HCEC 1CT (cell line): Measurements from ENCODE around the gene NEK4.
A peak's percentile ranks its signal among the peaks of the same experiment; 100 is the strongest.
"Not testable (repeated sequence)": the region's sequence is repeated elsewhere in the genome, so short reads cannot be mapped to it uniquely, and the experiment has no call there.

ENCODE experiments used
- DNase-seq: peaks from one replicate; pipeline ENCODE4 v3.0.0-alpha.2; 2017

NEK4 gene

GRCh38 chr3:52695798-52696671 lies 74.7 kb downstream of the NEK4 start:
- no peak for DNase-seq

GRCh38 chr3:52694528-52695189 lies 76.1 kb downstream of the NEK4 start:
- DNase-seq: no peak

GRCh38 chr3:52693071-52693470 lies 77.7 kb downstream of the NEK4 start:
- DNase-seq: no peak

- DNase-seq: no peak
Measured at GRCh38 chr3:52690560-52690959, 80.2 kb downstream of the NEK4 start.

- no peak for DNase-seq
Measured at GRCh38 chr3:52689151-52689550, 81.6 kb downstream of the NEK4 start.

- no peak for DNase-seq
Measured at GRCh38 chr3:52688266-52688665, 82.5 kb downstream of the NEK4 start.

GRCh38 chr3:52685709-52686691 lies 84.7 kb downstream of the NEK4 start, which contains the start of the genes GNL3 and PBRM1:
Gene GNL3 (plus strand): TSS chr3:52686032. CDS start chr3:52686093, 61 bp downstream.
Gene PBRM1 (minus strand): TSS chr3:52685913.
- DNase-seq: peak; percentile 93

- DNase-seq: peak; percentile 64
Measured at GRCh38 chr3:52685285-52685708, 85.4 kb downstream of the NEK4 start.

- no peak for DNase-seq
Measured at GRCh38 chr3:52684184-52684583, 86.6 kb downstream of the NEK4 start.

GRCh38 chr3:52683611-52684010 lies 87.1 kb downstream of the NEK4 start:
- DNase-seq: no peak

GRCh38 chr3:52682016-52682415 lies 88.7 kb downstream of the NEK4 start:
- peak; percentile 88 for DNase-seq

GRCh38 chr3:52681596-52681995 lies 89.1 kb downstream of the NEK4 start:
- DNase-seq: no peak

- no peak for DNase-seq
Measured at GRCh38 chr3:52679811-52680210, 90.9 kb downstream of the NEK4 start.

GRCh38 chr3:52679199-52679538 lies 91.6 kb downstream of the NEK4 start:
- DNase-seq: no peak

- no peak for DNase-seq
Measured at GRCh38 chr3:52678265-52679198, 92.2 kb downstream of the NEK4 start.

- DNase-seq: not testable (repeated sequence)
Measured at GRCh38 chr3:52676201-52676600, 94.5 kb downstream of the NEK4 start.

GRCh38 chr3:52671676-52672075 lies 99.1 kb downstream of the NEK4 start:
- DNase-seq: no peak

GRCh38 chr3:52670621-52671521 lies 99.9 kb downstream of the NEK4 start:
- DNase-seq: peak; percentile 100

- DNase-seq: no peak
Measured at GRCh38 chr3:52663098-52663497, 107.6 kb downstream of the NEK4 start.

GRCh38 chr3:52660046-52660445 lies 110.7 kb downstream of the NEK4 start:
- no peak for DNase-seq
